Measurements from ENCODE around the gene TMOD2.

Gene TMOD2

DNA sequence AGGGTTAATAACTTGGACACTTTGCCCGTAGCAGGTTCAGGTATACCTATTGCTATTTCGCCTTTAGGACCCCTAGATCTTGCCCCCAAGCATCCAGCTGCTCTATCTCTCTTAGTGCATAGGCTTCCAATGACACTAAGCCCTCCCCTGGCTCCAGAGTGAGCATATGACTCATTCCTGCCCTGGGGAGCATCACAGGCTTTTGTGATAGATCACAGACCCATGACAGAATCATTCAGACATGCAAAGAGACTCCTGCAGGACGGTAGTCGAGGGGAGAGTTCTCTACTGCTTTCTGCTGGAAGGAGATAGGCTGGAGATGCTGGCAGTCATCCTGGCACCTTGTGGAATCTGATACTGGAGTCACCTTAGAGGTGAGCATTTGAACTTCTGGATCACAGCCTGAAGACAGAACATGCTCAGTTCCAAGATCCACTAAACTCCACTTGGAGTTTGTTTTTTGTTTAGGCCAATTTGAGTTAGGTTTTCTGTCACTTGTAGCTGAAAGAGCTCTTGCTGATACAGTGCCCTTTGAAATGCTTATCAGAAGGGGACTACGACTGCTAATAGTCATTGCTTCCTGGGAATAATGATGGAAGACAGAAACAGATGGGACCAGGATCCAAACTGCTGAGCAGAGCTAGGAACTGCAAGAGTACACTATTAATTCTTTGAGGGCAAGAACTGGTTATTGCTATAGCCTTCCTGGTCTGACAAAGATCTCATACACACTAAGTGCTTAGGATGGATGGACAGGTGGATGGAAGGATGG lies 24.9 kb upstream of the TMOD2 start:
- H3K9me3 Mint-ChIP-seq: no peaks in the 10 kb centered on the region
- H3K27me3 Mint-ChIP-seq: no peaks in the 10 kb centered on the region
- DNase-seq (peak in 1 of 2 donors; percentile 30), ATAC-seq (peak; percentile 90)
- peak overlapping the region in 1 of 2 donors; percentile 68 for H3K27ac Mint-ChIP-seq
- no peak overlapping the region for H3K4me3 Mint-ChIP-seq
- H3K4me1 Mint-ChIP-seq: peaks cover 71% of the 10 kb centered on the region

DNA sequence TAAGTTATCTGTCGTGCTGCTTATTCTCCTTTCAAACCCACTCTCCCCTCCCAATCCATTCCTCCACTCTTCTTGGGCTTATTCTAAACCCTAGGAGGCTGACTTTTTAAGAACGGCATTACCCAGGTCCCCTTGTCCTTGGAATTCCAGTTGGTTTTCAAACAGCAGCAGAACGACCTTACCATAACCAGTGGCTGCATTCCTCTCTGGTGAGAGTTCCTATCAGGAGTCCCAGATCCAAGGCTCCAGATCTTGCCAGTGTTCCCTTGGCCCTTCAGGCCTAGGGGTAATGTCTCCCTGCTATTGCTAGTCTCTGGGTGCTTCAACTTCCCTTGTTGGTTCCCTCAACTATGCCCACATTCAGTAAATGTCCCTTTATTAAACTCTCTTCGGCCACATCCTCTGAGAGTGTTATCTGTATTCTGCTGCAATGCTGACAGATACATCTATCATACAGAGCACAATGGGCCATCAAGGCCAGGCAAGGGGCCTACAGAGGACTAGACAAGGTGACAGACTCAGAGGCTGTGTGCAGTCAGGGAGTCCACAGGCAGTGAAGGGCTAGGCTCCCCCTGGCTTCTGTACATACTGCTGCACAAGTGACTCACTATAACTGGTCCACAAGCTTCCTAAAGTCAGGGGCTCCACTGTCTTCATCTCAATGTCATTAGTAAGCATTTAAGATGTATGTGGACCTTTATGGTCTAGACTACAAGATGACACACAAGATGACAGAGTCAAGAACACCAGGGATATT lies 24.1 kb upstream of the TMOD2 start:
- no peaks in the 10 kb centered on the region for H3K27me3 Mint-ChIP-seq
- H3K4me1 Mint-ChIP-seq: peaks cover 73% of the 10 kb centered on the region
- H3K27ac Mint-ChIP-seq: no peak overlapping the region
- H3K4me3 Mint-ChIP-seq: no peak overlapping the region
- DNase-seq (no peak), ATAC-seq (peak; percentile 76)
- H3K9me3 Mint-ChIP-seq: no peaks in the 10 kb centered on the region

DNA sequence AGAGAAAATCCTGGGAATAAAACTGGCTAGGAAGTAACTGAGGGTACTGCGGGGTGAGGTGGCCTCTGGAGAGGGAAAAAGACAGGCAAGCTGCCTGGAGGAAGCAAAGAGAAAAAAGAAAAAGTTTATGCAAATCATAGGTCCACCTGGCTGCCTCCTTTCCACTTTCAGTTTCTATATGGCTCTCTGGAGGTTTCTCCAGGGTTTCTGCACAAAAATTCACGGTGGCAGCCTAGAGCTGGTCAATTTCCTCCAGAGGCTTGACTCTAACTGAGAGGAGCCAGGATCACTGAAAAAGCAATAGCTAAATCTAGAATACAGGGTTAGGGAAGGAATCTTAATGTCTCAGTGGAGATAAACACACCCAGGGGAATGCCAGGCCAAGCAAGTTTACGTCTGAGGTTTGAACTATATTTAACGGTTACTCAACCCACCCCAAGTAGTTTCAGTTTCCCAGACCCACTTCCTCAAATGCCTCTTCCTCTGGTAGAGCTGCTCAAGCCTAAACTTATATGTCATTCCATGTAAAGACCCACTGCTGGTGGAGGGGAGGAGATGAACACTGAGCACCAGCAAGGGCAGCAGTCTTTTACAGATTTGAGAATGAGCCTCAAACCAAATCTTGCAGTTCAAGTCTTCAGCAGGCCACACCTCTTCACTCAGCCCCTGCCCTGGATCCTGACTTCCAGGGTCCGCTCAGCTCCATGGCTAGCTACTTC lies 19.7 kb upstream of the TMOD2 start:
- H3K27me3 Mint-ChIP-seq: no peaks in the 10 kb centered on the region
- peak overlapping the region; percentile 71 to 76 for H3K4me3 Mint-ChIP-seq
- peak overlapping the region; percentile 76 to 95 for H3K27ac Mint-ChIP-seq
- peaks cover 87% of the 10 kb centered on the region for H3K4me1 Mint-ChIP-seq
- no peaks in the 10 kb centered on the region for H3K9me3 Mint-ChIP-seq
- ATAC-seq (peak; percentile 58), DNase-seq (peak; percentile 27 to 37)

DNA sequence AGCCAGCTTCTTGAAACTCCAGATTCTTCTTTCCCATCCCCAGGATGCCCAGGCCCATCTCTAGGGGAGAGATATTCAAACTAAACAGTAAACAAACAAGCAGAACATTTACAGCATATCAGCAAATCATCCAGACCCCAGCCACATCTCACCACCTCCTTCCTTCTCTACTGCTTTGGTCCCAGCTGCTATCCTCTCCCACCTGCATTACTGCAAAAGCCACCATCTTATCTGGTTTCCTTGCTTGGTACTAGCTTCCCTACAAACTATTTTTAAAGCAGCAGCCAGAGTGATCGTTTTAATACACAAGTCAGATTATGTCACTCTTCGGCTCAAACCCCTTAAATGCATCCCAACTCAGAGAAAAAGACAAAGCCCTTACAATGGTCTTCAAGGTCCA lies 18.8 kb upstream of the TMOD2 start:
- DNase-seq: no peak
- H3K9me3 Mint-ChIP-seq: no peaks in the 10 kb centered on the region
- peaks cover 77% of the 10 kb centered on the region for H3K4me1 Mint-ChIP-seq
- peak overlapping the region in 1 of 2 donors; percentile 80 for H3K27ac Mint-ChIP-seq
- ATAC-seq: no peak
- peak overlapping the region; percentile 35 to 68 for H3K4me3 Mint-ChIP-seq
- no peaks in the 10 kb centered on the region for H3K27me3 Mint-ChIP-seq

DNA sequence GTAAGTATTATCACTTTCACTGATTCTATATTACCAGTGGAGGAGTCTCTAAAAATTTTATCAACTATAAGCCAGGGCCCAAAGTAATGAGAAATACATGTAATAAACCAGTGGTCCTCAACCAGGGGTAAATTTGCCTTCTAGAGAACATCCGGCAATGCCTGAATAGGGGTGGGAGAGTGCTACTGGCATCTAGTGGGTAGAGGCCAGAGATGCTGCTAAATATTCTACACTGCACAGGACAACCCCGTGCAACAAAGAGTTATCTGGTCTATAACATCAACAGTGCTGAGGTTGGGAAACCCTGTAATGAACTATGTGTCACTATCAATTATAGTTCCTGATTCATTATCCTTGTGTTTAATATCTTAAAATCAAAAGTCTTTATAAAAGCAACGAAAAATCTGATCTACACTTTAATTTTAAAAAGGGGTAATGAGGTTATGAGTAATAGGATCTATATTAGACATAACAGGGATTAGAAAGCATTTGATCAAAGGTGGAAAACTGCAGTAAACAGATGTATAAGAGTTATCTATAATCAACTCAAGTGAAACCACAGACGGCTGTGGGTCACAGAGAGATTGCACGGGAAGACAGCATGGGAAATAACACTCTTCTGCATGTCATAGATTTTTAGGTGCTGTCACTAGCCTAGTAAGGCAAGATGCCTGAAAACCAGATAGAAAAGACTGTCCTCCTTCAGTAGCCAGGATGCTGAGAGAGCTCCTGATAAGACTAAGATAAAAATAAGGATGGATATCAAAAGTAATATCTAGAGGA lies 16.0 kb upstream of the TMOD2 start:
- Mint-ChIP-seq H3K27ac (peak overlapping the region; percentile 9 to 89), H3K4me3 (peak overlapping the region; percentile 82 to 85), H3K27me3 (no peaks in the 10 kb centered on the region), H3K4me1 (peaks cover 78% of the 10 kb centered on the region), H3K9me3 (no peaks in the 10 kb centered on the region)
- ATAC-seq: peak; percentile 21
- peak; percentile 30 to 38 for DNase-seq

DNA sequence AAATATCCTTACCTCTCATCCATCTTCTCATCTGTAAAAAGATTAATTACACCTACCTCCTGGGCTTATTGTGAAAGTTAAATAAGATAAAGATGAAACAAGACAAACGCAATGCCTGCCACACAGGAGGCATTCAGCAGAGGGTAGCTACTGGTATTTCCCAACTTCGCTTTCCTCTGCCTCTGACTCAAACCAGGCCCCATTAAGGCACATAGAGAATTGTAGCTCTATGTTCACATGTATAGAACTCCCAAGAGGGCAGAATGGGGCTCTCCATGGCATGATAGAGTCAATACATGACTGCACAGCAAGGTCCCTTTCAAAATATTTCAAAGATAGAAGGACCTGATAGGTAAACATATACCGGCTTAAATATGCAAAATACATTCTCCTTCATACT lies 15.3 kb upstream of the TMOD2 start:
- Mint-ChIP-seq H3K4me1 (peaks cover 72% of the 10 kb centered on the region), H3K27ac (peak overlapping the region; percentile 56 to 89), H3K27me3 (no peaks in the 10 kb centered on the region), H3K9me3 (no peaks in the 10 kb centered on the region), H3K4me3 (peak overlapping the region; percentile 82 to 85)
- DNase-seq (peak in 1 of 2 donors; percentile 54), ATAC-seq (peak; percentile 62)

DNA sequence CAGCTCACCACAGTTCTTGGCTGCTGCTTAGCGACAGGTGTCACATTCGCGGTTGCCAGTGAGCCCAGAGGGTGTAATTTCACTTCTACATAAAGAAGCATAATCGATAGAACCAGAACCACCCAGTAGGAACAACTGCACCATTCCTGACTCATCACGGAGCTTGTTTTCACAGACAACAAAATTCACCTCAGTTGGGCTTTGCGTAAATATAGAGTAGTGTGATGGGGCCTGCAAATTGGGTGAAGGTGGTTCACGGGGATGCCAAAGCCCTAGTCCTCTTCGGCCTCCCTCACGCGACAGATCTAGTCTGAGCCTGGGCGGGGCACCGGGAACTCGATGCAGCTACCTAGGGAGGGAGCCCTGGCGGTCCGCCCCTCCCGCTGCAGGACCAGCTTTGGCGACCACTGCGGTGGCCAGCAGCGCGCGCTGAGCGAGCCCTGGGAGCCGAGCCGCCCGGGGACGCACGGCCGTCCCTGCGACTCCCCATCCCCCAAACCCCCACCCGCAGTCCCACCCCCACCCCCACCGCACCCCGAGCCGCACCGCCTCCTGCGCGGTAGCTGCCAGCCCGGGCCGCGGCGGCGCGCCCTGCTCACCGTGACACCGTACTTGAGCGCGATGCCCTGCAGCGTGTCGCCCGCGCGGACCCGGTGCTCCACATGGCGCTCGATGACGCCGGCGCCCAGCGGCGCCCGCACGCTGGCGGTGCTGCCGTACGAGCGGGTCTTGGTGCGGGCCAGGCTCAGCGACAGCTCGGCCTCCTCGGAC lies 14.5 kb upstream of the TMOD2 start:
- peak; percentile 71 for ATAC-seq
- H3K9me3 Mint-ChIP-seq: no peaks in the 10 kb centered on the region
- peak; percentile 66 to 74 for DNase-seq
- no peaks in the 10 kb centered on the region for H3K27me3 Mint-ChIP-seq
- H3K4me3 Mint-ChIP-seq: peak overlapping the region; percentile 82 to 85
- peak overlapping the region; percentile 81 to 89 for H3K27ac Mint-ChIP-seq
- H3K4me1 Mint-ChIP-seq: peaks cover 63% of the 10 kb centered on the region

DNA sequence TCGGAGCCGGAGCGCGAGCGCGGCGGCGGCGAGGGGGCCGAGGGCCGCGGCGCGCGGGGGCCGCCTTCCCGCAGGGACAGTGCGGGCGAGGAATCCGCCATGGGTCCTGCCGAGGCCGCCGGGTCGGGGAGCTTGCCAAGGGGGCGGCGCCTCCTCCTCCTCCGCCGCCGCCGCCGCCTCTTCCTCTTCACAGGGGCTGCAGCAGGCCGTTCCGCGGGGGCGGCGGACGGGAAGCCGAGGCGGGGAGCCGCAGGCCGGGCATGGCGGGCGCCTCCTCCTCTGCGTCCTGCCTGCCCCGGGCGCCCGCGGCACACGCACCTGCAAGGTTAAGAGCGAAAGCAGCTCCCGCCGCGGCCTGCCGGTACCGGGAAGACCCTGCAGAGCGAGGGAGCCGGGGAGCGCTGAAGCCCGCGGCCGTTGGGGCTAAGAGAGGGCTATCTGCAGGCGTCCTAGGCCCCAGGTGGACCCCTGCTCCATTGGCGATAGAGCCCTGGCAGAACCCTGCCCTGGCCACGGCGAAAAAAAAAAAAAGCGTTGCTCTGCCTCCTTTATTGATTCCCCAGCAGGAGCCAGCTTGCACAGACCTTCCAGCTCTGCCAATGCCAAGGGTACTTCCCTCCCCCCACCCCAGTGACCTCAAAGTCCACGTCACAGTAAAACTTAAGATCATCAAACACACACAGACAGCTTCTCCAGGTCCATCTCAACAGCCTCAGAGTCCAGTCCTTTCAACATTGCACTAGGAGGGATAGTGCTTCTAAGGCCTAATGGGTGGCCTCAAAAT lies 13.7 kb upstream of the TMOD2 start, which contains the start of gene LYSMD2:
LYSMD2 (minus strand) TSS at position 134 of the 784 bp plus-strand sequence; CDS start at position 101, 33 bp downstream.
- peak; percentile 59 for ATAC-seq
- Mint-ChIP-seq H3K4me3 (peak within 1 kb of the TSS; percentile 82 to 85), H3K4me1 (peaks cover 55% of the 10 kb centered on the region), H3K27ac (peak within 1 kb of the TSS; percentile 81 to 89), H3K27me3 (no peaks in the 10 kb centered on the region), H3K9me3 (no peaks in the 10 kb centered on the region)
- peak; percentile 74 to 75 for DNase-seq

DNA sequence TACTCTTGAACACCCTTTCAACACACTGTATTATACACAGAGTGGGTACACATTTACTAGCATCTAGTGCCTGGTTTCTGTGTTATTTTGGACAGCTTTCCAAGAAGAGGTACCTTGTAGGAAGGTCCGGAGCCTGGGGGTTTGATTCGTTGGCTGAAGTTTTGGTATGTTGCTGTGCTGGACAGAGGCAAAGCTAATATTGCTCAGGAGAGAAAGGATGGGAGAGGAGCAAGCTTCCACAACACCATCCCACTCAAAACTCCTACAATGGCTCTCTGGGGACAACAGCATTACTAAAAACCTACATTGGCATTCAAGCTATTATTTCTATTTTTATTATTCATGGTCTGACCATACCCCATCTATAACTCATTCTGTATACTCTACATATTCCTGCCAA lies 12.8 kb upstream of the TMOD2 start:
- Mint-ChIP-seq H3K27me3 (no peaks in the 10 kb centered on the region), H3K4me1 (peaks cover 47% of the 10 kb centered on the region), H3K4me3 (peak overlapping the region; percentile 20 to 62), H3K9me3 (no peaks in the 10 kb centered on the region), H3K27ac (peak overlapping the region in 1 of 2 donors; percentile 23)
- ATAC-seq (no peak), DNase-seq (no peak)

DNA sequence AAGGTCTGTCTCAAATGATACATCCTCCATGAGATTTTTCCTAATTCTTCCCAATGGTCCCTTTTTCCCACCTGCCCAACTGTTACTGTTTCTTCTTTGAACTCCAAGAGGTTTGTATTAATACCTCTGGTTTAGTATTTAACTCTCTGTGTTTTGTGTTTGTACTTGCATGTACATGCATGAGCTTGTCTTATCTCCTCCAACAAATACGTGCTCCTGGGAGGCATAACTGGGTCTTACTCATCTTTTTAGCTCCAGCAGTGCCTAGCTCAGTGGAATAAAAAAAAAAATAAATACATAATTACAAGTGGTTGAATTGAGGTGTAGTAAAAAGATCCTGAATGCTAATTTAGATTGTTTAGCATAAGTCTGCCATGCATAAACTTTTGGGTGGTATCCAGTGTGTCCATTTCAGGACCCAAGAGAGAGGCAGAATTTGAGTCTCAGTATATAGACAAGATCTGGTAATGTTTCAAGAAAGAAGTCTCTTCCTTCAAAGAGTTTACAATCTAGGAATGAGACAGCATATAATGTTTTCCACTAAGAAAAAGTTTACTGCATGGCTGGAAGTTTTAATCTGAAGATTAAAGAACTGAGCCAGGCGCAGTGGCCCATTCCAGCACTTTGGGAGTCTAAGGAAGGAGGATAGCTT lies 12.2 kb upstream of the TMOD2 start:
- Mint-ChIP-seq H3K4me1 (peaks cover 40% of the 10 kb centered on the region), H3K4me3 (no peak overlapping the region), H3K27me3 (no peaks in the 10 kb centered on the region), H3K9me3 (no peaks in the 10 kb centered on the region), H3K27ac (no peak overlapping the region)
- DNase-seq (no peak), ATAC-seq (no peak)

DNA sequence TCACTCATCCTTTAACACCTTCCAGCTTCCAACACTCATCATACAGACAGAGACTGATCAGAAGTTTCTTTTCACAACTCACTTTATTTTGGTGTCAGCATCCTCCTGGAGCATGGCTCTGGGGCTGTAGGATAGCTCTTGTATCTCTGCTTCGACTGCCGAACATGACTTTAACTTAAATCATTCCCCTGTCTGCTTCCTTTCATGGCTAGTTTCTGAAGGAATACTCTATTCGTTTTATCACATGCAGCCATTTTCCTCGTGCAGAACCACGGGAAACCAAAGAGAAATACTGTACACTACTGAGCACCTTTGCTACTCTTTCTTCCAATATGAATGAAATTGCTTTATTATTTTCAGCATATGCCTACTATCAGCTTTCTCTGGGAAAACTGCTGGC lies 2.1 kb upstream of the TMOD2 start:
- ATAC-seq: no peak
- Mint-ChIP-seq H3K4me3 (no peak overlapping the region), H3K9me3 (no peaks in the 10 kb centered on the region), H3K4me1 (peaks cover 30% of the 10 kb centered on the region), H3K27ac (no peak overlapping the region), H3K27me3 (peaks cover 27% of the 10 kb centered on the region)
- no peak for DNase-seq

DNA sequence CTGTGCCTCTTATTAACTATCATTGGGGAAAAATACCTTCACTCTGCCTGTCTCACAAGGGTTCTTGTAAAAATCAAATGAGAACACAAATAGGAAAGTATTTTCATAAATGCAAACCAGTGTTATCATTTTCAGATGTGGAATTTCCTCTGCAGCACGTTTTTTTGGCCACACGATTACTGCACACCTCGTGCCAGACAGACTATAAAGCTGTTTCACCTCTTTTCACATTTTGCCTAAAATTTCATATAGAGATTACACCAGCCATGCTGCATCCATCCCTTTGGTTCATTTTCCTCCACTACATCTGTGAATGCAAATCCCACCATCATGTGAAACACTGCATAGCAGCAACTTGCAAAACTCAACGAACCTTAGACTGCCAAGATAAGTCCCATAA lies 1.2 kb upstream of the TMOD2 start:
- no peak overlapping the region for H3K4me3 Mint-ChIP-seq
- no peak for ATAC-seq
- no peaks in the 10 kb centered on the region for H3K9me3 Mint-ChIP-seq
- H3K4me1 Mint-ChIP-seq: peaks cover 33% of the 10 kb centered on the region
- DNase-seq: no peak
- peaks cover 27% of the 10 kb centered on the region for H3K27me3 Mint-ChIP-seq
- no peak overlapping the region for H3K27ac Mint-ChIP-seq

Measured in stimulated activated naive CD8-positive, alpha-beta T cell treated with anti-CD3 and anti-CD28 coated beads, Interleukin-15, amount 100 ng/mL, for 72 hours (primary cell).